ENCODE measurements around the gene KIF21B. TPM values are rescaled to one million over a fixed set of nuclear protein-coding genes. Genes with fewer than 3 reads are reported as not detected.

Gene KIF21B
- total RNA-seq, 1 donor from 2014 or later = 3.4 TPM

DNA sequence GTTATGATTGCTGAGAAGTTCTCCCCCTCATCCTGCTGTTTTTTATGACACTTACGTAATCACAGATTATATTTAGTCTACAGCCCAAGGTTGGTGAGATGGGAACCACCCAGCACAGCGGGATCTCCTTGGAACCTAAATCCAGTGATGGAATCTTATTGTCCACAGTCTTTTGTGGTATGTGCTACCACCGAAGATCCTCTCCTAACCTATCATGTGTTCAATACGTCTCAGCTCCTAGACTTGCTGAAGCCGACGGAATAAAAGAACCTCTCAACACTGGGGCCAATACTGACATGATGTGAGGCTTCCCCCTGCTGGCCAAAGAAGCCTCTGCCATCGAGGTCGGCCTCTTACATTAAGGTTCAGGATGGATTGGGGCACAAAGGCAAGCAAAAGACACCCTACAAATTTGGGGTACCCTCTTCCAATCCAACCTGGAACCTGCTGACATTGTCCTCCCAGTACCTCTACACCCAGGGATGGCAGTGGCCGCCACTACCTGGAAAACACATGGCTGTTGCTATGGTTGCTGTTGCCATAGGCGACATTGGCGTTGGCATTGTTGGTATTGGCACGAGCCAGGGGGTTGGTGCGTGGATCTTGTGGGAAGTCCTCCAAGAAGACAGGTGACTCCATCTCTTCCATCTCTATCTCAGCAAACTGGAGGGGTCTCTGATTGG, 19.4 kb upstream of the KIF21B start:
- DNase-seq (ENCODE audit: low spot score) = peak; percentile 78

DNA sequence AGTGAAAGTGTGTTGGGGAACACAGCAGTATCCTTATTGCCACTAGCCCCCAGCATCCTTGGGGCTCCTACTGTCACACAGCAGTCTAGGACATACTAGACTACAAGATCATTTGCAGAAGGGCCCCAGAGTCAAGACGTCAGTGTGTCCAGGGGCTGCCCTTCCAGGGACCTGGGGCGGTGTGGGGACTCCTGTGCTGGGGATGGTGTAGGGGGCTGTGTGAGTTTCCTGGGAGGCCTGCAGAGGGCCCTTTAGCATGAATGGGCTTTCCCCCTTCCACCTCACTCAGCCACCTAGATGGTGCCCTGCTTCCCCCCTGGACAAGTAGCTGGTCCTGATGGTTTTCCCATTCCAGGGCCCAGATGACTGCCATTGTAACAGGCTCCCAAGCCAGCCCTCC, 17.5 kb upstream of the KIF21B start:
- DNase-seq (ENCODE audit: low spot score) = no peak

DNA sequence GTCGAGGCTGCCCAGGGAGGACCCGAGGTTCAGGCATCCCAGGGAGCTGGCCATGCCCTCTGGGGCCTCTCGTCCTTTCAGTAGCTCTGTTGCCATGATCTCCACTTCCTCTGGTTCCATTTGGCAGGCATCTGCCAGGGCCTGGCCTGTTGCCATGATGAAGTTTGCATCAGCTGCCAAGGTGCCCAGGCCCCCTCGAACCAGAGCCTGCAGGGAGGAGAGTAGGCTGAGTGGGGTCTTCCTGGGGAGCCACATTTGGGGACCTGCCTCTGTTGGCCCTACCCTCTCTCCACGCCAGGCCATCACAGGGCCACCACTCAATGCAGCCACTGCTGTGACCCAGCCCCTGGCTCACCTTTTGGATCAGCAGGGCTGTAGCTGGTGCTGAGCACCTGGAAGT, 16.4 kb upstream of the KIF21B start:
- no peak for DNase-seq (ENCODE audit: low spot score)

DNA sequence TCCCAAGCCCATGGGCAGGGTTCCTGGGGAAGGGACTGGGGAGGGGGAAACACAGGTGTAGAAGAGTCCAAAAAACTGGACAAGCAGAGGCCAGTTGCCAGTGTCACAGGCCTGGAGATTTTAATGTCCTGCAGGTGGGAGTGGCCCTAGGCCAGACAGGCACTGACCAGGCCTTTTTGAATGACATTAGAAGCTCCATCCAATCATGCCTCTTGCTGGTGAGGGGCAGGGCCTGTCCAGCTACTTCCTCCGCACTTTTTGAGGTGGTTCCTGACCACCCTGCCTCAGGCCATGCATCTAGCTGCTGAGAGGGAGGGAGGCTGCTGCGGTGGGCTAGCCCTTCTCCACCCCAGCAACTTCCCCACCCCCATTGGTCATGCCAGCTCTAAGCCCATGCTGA, 15.9 kb upstream of the KIF21B start:
- DNase-seq (ENCODE audit: low spot score) = no peak

DNA sequence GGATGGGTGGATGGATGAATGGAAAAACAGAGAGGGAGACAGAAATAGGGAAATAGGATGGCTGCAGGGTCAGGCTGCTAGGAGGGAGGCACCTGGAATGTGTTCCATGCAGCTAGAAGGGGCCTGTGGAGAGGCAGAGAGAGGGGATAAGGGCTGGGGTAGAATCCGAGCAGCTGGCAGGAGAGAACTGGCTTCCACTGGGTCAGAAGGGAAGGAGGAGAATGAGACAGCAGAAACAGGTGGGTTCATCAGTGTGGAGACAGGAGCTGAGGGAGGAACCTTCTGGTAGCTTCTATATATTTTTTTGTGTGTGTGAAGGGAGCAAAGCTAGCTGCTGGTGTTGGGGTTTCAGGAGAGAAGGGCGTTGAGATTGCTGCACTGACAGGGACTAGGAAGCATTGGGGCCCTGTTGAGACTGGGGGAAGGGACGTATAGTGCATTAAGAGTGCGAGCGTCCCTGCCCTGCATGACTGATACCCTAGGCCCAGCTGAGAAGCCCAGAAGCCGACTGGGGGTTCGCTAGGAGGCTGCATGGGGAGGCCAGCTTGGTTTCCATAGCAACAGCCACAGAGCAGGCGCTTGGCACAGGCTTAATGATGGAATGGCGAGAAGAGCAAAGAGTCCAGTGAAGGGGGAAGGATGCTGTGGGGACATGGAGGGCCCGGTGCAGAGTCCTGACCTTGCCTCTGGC, 14.8 kb upstream of the KIF21B start:
- DNase-seq (ENCODE audit: low spot score) = no peak

DNA sequence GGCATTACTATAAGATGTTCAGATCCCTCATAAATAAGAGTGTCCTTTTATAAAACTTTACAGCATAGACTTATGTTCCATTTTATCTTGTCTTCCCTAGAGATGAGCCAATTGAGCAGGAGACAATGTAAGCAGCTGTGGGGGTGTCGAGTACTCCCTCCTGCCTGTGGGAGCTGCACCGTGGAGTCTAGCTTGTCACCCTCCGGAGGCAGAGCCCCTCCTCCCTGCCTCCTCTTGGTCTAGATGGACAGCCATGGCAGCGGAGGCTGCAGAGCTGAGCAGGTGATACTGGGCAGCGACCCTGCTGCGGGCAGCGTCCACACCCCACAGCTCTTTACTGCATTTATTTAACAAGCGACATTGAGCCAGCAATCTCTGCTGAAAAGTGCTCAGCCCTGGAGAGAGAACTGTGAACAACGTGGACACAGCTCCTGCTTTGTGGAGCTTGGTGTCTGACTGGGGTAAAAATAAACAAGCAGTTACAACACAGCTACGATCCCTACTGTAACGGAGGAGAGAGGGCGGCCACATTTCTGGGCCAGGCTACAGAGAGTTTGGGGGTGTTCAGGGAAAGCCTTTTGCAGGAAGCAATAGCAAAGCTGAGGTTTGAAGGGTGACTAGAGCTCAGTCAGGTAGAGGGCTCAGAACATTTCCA, 12.8 kb upstream of the KIF21B start:
- DNase-seq (ENCODE audit: low spot score) = no peak

DNA sequence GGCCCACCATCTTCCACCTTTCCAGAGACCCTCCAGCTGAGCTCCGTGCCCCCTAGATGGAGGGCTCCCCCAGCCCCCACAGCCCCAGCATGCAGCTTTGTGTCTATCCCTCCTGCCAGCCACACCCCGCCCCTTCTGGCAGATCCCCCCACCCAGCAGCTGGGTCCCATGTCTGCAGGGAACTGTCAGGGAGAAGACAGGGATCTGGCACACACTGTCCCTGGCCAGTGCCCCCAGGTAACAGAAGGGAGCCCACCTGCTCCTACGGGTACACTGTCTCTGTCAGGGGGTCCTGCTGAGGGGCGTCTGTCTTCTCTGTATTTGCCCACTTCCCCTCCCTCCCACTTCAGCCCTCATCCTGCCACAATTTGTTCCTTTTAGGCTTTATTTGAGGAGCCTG, 11.2 kb upstream of the KIF21B start:
- no peak for DNase-seq (ENCODE audit: low spot score)

DNA sequence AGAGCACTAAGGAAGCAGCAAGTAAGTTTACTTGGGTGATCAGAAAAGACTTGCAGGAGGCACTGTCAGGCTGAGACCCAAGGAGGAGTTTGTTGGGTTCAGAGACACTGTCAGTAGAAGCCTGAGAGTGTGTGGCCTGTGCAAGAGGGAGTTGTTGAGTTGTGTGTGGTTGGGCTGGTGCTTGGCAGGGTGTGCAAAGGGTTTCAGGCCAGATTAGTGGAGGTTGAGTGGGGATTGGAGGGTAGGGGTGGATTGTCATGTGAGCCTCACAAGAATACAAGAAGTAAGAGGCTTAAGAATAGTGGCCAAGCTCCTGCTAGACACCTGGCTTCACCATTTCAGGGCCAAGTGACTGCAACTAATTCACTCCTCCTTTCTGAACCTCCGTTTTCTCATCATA, 8.9 kb upstream of the KIF21B start:
- DNase-seq (ENCODE audit: low spot score) = no peak

DNA sequence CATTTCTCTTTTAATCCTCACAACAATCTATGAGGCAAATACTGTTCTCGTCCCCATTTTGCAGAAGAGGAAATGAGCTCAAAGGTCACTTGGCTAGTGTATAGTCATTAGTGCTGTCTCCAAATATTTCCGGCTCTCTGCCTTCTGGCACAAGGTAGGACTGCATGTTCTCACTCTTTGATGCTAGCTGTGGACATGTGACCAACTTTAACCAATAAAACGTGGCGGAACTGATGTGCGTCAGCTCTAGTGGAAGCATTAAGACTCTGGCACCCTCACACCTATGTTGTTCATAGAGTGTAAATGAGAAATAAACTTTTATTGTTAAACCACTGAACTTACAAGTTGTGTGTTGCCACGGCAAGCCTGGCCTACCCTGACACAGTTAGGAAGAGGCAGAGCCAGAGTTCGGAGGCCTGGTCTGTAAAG, 5.0 kb upstream of the KIF21B start:
- no peak for DNase-seq (ENCODE audit: low spot score)

DNA sequence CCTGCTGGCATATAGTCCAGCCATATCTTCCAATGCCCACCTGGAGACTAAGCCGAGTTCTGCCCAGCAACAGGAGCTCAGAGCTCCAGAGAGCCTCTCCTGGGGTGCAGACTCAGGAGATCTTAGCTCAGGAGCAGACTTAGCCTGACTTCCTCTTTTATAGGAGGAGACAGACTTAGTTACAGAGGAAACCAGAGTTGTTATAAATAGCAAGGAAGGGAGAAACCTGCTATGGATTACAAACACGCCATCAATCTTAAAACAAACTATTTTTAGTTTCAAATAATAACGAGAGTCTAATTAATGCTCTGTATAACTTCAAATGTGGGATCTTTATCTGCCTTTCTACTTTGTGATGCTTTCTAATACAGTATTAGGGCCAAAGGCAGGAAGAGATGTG, 3.3 kb upstream of the KIF21B start:
- no peak for DNase-seq (ENCODE audit: low spot score)

DNA sequence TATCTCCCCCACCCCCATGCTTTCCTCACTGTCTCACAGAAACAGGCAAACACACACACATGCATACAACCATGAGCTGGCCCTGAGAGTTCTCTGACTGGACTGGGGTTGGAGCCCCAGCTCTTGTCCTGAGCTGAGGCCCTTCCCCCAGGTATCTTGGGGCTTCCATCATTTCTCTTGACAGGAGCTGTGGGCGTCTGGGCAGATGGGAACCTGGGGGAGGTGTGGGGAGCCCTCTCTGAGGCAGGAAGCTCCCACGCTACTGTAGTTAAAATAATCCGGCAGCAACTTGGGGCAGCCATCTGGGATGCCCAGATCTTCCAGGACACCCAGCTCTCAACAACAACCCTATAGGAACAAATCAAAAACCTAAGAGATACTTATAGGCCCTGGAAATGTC, 2.7 kb upstream of the KIF21B start:
- DNase-seq (ENCODE audit: low spot score) = no peak

DNA sequence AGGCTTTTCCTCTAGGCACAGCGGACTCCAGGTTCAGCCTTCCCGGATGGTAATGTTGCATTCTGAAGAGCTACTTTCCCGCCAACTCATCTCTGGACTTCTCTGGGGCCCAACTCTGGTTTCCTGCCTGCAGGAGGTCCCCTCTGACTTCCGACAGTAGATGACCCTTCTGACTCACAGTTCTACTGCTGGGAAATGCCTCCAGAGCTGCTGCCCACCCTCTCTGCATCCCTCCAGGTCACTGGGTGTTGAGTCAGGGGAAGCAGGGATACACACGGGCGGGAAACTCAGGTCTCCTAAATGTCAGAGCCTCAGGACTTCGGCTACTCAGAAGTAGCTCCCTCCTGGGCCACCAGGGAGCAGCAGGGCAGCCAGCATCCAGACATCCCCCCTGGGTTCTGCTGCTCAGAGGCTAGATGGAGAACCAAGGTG, 2.1 kb upstream of the KIF21B start:
- DNase-seq (ENCODE audit: low spot score) = no peak

DNA sequence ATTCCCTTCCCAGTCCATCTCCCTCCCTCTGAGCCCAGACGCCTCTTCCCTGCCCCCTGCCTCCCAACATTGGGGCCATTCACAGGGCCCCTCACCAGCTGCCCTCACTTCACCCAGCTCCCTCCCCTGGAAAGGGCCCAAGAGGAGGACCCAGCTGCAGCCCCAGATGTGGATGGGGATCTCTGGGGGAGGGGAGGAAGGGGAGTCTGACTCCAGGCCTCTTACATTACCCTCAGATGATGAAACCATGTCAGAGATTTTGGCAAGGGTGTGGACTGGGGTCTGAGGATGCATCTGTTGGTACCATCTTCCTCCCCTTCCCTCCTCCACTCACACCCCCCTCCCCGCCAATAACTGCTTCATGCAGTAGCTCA, 1.1 kb upstream of the KIF21B start:
- no peak for DNase-seq (ENCODE audit: low spot score)

DNA sequence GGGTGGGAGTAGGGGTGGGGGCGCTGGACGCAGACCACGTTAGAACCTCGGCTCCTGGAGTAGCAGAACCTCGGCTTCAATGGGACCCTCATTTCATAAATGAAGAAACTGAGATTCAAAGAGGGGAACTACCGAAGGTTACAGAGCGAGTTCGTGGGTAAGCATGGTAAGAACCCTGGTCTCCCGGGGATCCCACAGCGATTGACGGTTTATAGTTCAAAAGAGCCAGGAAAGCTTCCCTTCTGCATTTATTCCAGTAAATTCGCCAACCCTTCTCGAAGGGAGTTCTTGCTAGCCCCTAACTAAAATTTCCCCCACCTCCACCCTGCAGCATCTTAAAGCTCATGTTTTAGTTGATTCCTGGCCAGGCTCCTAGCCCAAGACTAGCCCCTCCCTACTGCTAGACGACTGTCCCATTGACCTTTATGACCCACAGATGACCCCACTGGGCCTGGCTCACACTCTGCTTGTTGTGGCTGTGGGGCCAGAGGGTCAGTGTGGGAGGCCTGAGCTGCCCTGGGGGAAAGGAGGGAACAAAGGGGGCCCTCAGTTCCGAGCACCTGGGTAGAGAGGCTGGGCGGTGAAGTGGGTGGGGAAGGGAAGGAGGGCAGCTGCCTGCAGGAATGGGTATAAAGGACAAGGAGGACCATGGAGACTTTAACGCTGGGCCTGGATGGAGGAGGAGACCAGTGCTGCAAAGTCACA, 558 bp upstream of the KIF21B start:
- DNase-seq (ENCODE audit: low spot score) = no peak

DNA sequence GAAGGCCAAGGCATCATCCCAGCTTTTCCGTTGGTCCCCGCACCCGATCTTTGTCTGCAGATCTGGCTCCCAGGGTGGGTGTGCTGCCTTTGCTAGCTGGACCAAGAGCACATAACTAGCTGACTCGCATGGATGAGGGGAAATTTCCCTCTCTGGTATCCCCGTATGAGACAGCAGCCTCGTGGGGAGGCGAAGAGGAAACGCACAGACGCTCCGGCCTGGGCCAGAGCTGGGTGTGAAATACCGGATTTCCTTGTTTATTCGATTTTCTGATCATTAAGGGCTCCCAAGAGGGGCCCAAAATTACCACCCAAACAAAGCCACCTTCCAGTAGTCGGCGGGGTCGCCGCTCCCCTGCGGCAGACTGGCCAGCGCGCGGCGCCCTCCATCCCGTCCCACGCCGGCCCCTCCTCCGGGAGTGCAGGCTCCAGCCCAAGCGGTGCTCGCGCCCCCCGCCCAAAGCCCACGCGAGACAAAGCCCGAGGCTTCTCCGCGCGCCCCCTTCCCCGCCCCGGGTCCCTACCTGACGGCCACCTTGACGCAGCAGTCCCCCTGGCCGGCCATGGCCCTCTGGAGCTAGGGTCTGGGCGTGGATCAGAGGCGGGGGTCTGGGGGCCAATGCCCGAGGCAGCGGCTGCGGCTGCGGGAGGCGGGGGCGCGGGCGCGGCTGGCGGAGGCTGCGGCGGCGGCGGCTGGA, 546 bp downstream of the KIF21B start:
- no peak for DNase-seq (ENCODE audit: low spot score)

DNA sequence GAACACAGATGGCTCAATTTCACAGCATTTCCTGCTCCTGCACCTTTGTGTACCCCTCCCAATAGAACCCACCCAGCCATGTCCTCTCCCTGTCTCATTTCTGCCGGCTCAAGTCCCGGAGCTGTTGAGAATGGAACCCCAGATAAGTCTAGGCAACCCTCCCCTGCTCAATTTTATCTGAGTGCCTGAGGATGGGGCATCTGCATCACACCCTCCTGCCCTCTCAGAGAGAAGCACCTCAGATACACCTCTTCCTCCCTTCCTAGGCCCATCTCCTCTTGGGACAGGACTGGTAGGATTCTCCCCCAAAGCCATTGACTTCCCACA, 1.1 kb downstream of the KIF21B start:
- DNase-seq (ENCODE audit: low spot score) = no peak

DNA sequence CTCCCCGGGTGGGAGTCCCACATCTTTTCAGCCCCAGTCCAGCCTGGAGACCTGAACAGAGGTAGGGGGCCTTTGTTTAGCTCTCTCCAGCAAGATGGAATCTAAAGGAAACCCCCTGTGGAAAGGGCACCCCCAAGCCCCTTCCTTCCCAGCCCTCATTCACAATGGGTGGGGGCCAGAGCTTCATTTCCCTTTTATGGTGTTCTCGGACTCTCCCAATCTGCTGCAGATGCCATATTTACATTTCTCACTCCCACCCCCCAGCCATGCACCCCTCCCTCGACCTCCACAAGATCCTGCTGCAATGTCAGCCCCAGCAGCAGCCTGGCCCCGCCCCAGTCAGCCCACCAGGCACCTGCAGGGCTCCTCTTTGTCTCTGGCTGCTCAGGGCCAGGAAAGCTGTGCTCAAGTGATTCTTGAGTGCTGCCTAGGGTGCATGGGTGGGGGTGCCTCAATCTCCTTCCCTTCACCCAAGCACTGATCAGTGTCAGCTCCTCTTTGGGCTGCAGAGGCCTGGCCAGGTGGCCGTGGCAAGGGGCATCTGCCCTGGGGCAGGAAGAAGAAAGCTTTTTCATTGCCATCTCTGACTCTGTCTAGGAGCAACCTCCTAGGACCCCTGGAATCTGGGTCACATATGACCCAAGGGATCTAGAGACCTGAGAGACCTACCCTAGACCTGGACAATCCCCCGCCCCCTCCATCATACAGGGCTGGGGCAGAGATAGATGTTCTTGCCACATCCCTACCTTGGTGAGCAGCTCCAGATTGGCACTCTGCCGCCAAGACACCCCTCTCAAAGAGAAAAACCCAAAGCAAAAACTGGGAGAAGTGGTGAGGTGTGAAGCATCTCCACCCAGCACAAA, 1.7 kb downstream of the KIF21B start:
- DNase-seq (ENCODE audit: low spot score) = no peak

DNA sequence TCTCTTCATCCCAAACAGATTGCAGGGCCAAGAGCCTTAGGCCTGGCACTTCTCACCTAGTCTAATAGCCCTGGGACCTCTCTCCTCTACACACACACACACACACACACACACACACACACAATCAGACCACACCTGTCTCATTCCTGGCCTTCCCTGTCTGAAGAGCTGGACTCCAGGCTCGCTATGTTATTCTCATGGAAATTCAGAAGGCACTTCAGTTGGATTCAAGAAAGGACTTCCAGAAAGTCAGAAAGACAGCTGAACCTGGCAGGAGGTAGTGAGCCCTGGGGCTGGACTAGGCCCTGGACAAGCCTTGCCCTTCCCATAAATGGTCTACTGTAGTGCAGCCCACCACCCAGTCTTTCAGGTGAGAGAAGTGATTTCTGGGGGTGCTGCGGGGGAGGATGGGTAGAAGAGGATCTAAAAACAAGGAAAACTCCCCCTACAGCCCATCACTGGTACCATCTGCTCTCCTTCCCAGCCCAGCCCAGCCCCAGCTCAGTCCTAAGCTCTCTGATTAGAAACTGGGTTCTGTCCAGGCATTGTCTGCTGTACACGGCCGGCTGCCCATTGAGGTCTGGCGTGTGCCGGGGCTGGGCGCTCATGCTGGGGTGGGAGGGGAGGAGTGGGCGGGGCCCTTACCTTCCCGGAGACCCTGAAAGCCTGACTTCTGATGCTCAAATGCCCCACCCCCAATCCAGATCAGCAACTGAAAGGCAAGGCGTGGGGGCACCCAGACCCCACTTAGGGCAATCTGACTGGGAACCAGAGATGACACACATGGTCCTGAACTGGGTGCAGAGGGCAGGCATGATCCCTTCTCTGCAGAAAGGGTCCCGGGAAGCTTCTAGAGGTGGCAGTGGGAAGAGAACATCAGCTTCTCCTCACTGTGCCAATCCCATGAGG, 2.5 kb downstream of the KIF21B start:
- no peak for DNase-seq (ENCODE audit: low spot score)

DNA sequence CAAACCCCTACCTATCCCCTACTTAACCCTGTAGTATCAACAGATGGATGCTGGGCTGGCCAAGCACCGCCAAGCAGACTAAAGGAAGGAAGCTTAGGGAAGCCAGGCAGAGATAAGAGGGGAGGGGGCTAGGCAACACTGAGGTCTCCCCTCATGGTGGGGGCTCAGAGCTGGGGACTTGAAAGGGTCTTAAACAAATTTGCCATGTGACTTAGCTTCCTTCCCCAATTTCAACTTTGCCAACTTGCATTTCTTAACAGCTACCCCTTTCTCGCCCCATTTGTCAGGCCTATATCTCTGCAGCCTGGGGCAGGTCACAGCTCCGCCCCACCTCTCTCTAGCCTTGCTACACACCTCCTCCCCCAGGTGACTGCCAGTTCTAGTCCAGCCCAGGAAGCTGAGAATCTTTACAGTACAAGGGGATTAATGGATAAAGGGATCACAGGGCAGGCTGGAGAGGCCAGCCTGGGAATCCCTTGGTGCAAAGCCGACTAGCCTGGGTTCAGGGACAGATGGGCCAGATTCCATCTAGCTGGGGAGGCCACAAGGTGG, 3.4 kb downstream of the KIF21B start:
- no peak for DNase-seq (ENCODE audit: low spot score)
